Esophagus squamous epithelium (tissue), 5 donors: ENCODE results near the gene RAMAC. TPM values are rescaled to one million over a fixed set of nuclear protein-coding genes. Genes with fewer than 3 reads are reported as not detected.
A peak's percentile ranks its signal among the peaks of the same experiment; 100 is the strongest.
"Not testable (repeated sequence)": the region's sequence is repeated elsewhere in the genome, so short reads cannot be mapped to it uniquely, and the experiment has no call there.

Experiments used
- DNase-seq: peaks from one replicate; lab custom pipeline; 2025; lab: John Stamatoyannopoulos, UW
- H3K27ac ChIP-seq, 4 donors: fragments of 200-600 bp; sonication (generic); one replicate each; pipeline ENCODE4 v1.5.1; 2016 to 2019; ENCODE audit warnings: mild to moderate bottlenecking in 1 of 4
- H3K27me3 ChIP-seq, 4 donors: fragments of 200-600 bp; sonication (generic); 1 replicate in 3 of 4; 2 replicates in 1 of 4; pipeline versions ENCODE4 v1.5.1 to v1.6.0; 2017 to 2021; ENCODE audit warnings: antibody characterized with exemption in 1 of 4
- H3K36me3 ChIP-seq, 3 donors: fragments of 200-600 bp; sonication (generic); one replicate each; pipeline ENCODE4 v1.5.1; 2016 to 2019
- H3K4me1 ChIP-seq, 3 donors: fragments of 200-600 bp; sonication (generic); one replicate each; pipeline ENCODE4 v1.5.1; 2017 to 2019
- H3K4me3 ChIP-seq, 4 donors: fragments of 200-600 bp; sonication (generic); 1 replicate in 3 of 4; 2 replicates in 1 of 4; pipeline ENCODE4 v1.5.1; 2016 to 2019; ENCODE audit warnings: mild to moderate bottlenecking in 2 of 4, moderate library complexity in 1 of 4
- H3K9me3 ChIP-seq, 3 donors: fragments of 200-600 bp; sonication (generic); one replicate each; pipeline ENCODE4 v1.5.1; 2016 to 2019
- CTCF ChIP-seq, 6 experiments: fragments of 450-650 bp in 4 of 6; fragments of 200-600 bp in 2 of 6; sonication (generic) in 2 of 6; IDR thresholded peaks; one replicate each; pipeline ENCODE4 v1.5.1; 2016 to 2019; ENCODE audit warnings: antibody characterized with exemption in 6 of 6, mild to moderate bottlenecking in 4 of 6, moderate library complexity in 4 of 6
- POLR2A ChIP-seq, 4 donors: fragments of 450-650 bp; IDR thresholded peaks; one replicate each; pipeline ENCODE4 v1.6.1; 2017; ENCODE audit warnings: antibody characterized with exemption in 4 of 4, mild to moderate bottlenecking in 4 of 4, moderate library complexity in 3 of 4
- WGBS, 2 donors: methylation state at CpG; one replicate each; pipeline ENCODE4 v1.1.5; 2018; 5-methylcytosine and 5-hydroxymethylcytosine counted together
- intact Hi-C: fragments of 100-400 bp; cut with DNase I; formaldehyde crosslinking; loops from one replicate; pipeline ENCODE4 v1.15.0; 2022
- total RNA-seq, 4 donors: library from RNA; depleted of rRNA; stranded (reverse); fragments of >200 nt; gene quantifications; one replicate each; pipeline ENCODE4 v1.1.0, GENCODE V29; 2016
- donor health status: DM: yes; HTN: yes; CAD: no.

RAMAC gene
- total RNA-seq, 4 donors from 2014 or later = 29.1 to 31.5 (median 31.1) TPM

- H3K4me3 ChIP-seq = no peak overlapping the region
- H3K27ac ChIP-seq = no peak overlapping the region
- H3K36me3 ChIP-seq = peaks cover 0 to 11% (median 0%) of the 10 kb centered on the region in 3 donors
- TF ChIP-seq CTCF (IDR thresholded peaks at IDR 0.05) = no peak
- TF ChIP-seq POLR2A (IDR thresholded peaks at IDR 0.05) = no peak
- 68 to 85% methylated on average over 4 to 6 of the region's 6 CpGs for WGBS, 2 donors
- H3K9me3 ChIP-seq = no peaks in the 10 kb centered on the region
- no peak for DNase-seq
- no peaks in the 10 kb centered on the region for H3K27me3 ChIP-seq
- H3K4me1 ChIP-seq = peaks cover 0 to 6% (median 5%) of the 10 kb centered on the region in 3 donors
- intact Hi-C loops = no loop called here
These were observed 13.4 kb downstream of the RAMAC start for GRCh38 chr15:82999426-82999825.

GRCh38 chr15:82999905-83000671, 14.1 kb downstream of the RAMAC start:
- Histone ChIP-seq H3K9me3 (no peaks in the 10 kb centered on the region), H3K27me3 (no peaks in the 10 kb centered on the region), H3K4me3 (peak overlapping the region in 3 of 4 donors; percentile 15 to 59 (median 26)), H3K27ac (no peak overlapping the region), H3K4me1 (peaks cover 0 to 6% (median 5%) of the 10 kb centered on the region in 3 donors), H3K36me3 (peaks cover 0 to 18% (median 0%) of the 10 kb centered on the region in 3 donors)
- WGBS, 2 donors = 1 to 11% methylated on average over 6 of the region's 6 CpGs
- peak; percentile 12 to 73 (median 50) for TF ChIP-seq CTCF (IDR thresholded peaks at IDR 0.05)
- no peak for TF ChIP-seq POLR2A (IDR thresholded peaks at IDR 0.05)
- intact Hi-C loops = loop anchor here (5.0 kb wide), 1 partner anchor 148 kb away; no protein-coding TSS in a partner anchor
- no peak for DNase-seq

- not testable (repeated sequence) for DNase-seq, H3K27ac ChIP-seq, H3K27me3 ChIP-seq, H3K9me3 ChIP-seq, H3K4me1 ChIP-seq, H3K4me3 ChIP-seq
- peaks cover 0 to 23% (median 0%) of the 10 kb centered on the region in 3 donors for H3K36me3 ChIP-seq
- intact Hi-C loops = loop anchor here (5.0 kb wide), 1 partner anchor 148 kb away; no protein-coding TSS in a partner anchor
- WGBS, 2 donors = 63 to 100% methylated on average over 1 to 2 of the region's 3 CpGs
These were observed 14.6 kb downstream of the RAMAC start for GRCh38 chr15:83000672-83001031.

- WGBS, 2 donors = 7% methylated on average over 11 to 15 of the region's 15 CpGs
- Histone ChIP-seq H3K36me3 (peaks cover 15 to 40% (median 16%) of the 10 kb centered on the region in 3 donors), H3K27ac (peak overlapping the region; percentile 89 to 94 (median 92)), H3K27me3 (no peaks in the 10 kb centered on the region), H3K4me3 (peak overlapping the region; percentile 86 to 98 (median 97)), H3K4me1 (peaks cover 15 to 35% (median 22%) of the 10 kb centered on the region in 3 donors), H3K9me3 (no peaks in the 10 kb centered on the region)
- DNase-seq = no peak
- intact Hi-C loops = loop anchor here (5.0 kb wide), 1 partner anchor 197 kb away; the partner anchor contains the start of gene HDGFL3
- TF ChIP-seq CTCF (IDR thresholded peaks at IDR 0.05) (peak; percentile 44 to 88 (median 70)), POLR2A (IDR thresholded peaks at IDR 0.05) (no peak)
These were observed 24.8 kb downstream of the RAMAC start for GRCh38 chr15:83010709-83011270.

GRCh38 chr15:83011271-83012075, 25.5 kb downstream of the RAMAC start, which contains the start of gene C15orf40:
Gene C15orf40 (minus strand): TSS chr15:83011639. CDS start chr15:83011607, 32 bp downstream.
- Histone ChIP-seq H3K4me1 (peaks cover 15 to 35% (median 22%) of the 10 kb centered on the region in 3 donors), H3K27ac (peak within 1 kb of the TSS; percentile 89 to 94 (median 92)), H3K9me3 (no peaks in the 10 kb centered on the region), H3K27me3 (no peaks in the 10 kb centered on the region), H3K36me3 (peaks cover 15 to 40% (median 16%) of the 10 kb centered on the region in 3 donors), H3K4me3 (peak within 1 kb of the TSS; percentile 86 to 98 (median 97))
- WGBS, 2 donors = 0% methylated on average over 12 to 19 of the region's 64 CpGs
- DNase-seq = peak; percentile 60
- intact Hi-C loops = loop anchor here (5.0 kb wide), 1 partner anchor 196 kb away; the partner anchor contains the start of gene HDGFL3
- TF ChIP-seq CTCF (IDR thresholded peaks at IDR 0.05) (peak; percentile 48 to 86 (median 56)), POLR2A (IDR thresholded peaks at IDR 0.05) (peak in 2 of 4 donors; percentile 71 to 80)
